Measurements from ENCODE around the gene ARSG. TPM values are rescaled to one million over a fixed set of nuclear protein-coding genes. Genes with fewer than 3 reads are reported as not detected.

ARSG gene
- total RNA-seq, 1 donor from 2014 or later: 19.5 TPM

DNA sequence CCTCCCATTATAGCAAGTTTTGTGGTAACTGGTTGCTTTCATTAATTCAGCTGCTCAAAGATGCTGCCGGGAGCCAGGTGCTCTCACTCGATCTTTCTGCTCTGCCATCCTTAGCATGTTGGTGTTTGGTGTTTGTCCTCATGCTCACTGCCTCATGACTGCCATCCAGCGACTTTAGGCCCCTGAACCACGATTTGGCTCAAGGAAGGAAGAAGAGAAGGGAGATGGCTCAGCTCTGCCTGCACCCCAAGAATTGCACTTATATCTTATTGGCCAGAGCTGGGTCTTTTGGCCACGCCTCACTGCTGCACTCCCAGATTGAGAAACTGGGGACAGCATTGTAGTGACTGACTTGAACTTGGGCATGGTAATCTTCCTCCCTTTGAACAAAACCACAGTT, 52.7 kb downstream of the ARSG start:
- no peaks in the 10 kb centered on the region for H3K36me3 ChIP-seq
- H3K36me3 Mint-ChIP-seq: peaks cover 7% of the 10 kb centered on the region
- H2AFZ ChIP-seq (replicated peaks): no peak overlapping the region
- peaks cover 32% of the 10 kb centered on the region for H3K4me1 Mint-ChIP-seq
- no peak for TF ChIP-seq EZH2phosphoT487 (IDR thresholded peaks at IDR 0.05)
- peaks cover 24% of the 10 kb centered on the region for H4K20me1 ChIP-seq (ENCODE audit: low read depth)
- no peak overlapping the region for H3K4me2 ChIP-seq
- no peak for DNase-seq (ENCODE audit: low spot score)
- H3K27me3 Mint-ChIP-seq (ENCODE audit: insufficient read depth, low read depth): peaks cover 6% of the 10 kb centered on the region
- no peak overlapping the region for H3K27ac Mint-ChIP-seq
- H3K4me1 ChIP-seq: peaks cover 44% of the 10 kb centered on the region
- no peaks in the 10 kb centered on the region for H3K9me3 ChIP-seq (ENCODE audit: low read depth)
- peaks cover 29% of the 10 kb centered on the region for H3F3A ChIP-seq (ENCODE audit: low read depth)
- H3K9me3 Mint-ChIP-seq: no peaks in the 10 kb centered on the region
- no peaks in the 10 kb centered on the region for H3K79me2 ChIP-seq (ENCODE audit: low read depth)
- H3K4me3 Mint-ChIP-seq: no peak overlapping the region
- H3K27me3 ChIP-seq: no peaks in the 10 kb centered on the region
- no peak overlapping the region for H3K9ac ChIP-seq
- H3K4me3 ChIP-seq: no peak overlapping the region
- no peak overlapping the region for H3K27ac ChIP-seq

GRCh38 chr17:68344701-68345136, 53.4 kb downstream of the ARSG start:
- no peak overlapping the region for H2AFZ ChIP-seq (replicated peaks)

DNA sequence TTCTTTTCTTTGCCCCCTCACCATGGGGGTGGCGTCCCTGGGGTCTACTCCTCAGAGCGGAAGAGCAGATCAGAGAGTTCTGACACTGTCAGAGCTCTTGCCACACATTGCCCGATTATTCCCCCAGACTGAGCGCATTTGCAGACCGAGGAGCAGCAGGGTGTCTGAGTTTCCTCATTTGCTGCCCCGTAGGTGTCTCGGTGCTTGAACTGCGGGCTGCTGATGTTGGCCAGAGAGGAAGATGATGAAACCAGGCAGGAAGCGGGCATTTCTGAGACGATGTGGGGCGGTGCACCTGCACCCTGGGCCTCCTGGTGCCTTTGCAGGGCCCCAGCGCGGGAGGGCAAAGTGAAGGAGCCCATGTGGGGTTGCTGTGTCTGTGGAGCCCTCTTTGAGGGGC, 55.2 kb downstream of the ARSG start:
- H3K27me3 ChIP-seq: no peaks in the 10 kb centered on the region
- H3K9me3 ChIP-seq (ENCODE audit: low read depth): no peaks in the 10 kb centered on the region
- peaks cover 29% of the 10 kb centered on the region for H3F3A ChIP-seq (ENCODE audit: low read depth)
- peaks cover 7% of the 10 kb centered on the region for H3K36me3 Mint-ChIP-seq
- TF ChIP-seq EZH2phosphoT487 (IDR thresholded peaks at IDR 0.05): no peak
- TF ChIP-seq EZH2 (IDR thresholded peaks at IDR 0.05): no peak
- TF ChIP-seq, protein P1, sequence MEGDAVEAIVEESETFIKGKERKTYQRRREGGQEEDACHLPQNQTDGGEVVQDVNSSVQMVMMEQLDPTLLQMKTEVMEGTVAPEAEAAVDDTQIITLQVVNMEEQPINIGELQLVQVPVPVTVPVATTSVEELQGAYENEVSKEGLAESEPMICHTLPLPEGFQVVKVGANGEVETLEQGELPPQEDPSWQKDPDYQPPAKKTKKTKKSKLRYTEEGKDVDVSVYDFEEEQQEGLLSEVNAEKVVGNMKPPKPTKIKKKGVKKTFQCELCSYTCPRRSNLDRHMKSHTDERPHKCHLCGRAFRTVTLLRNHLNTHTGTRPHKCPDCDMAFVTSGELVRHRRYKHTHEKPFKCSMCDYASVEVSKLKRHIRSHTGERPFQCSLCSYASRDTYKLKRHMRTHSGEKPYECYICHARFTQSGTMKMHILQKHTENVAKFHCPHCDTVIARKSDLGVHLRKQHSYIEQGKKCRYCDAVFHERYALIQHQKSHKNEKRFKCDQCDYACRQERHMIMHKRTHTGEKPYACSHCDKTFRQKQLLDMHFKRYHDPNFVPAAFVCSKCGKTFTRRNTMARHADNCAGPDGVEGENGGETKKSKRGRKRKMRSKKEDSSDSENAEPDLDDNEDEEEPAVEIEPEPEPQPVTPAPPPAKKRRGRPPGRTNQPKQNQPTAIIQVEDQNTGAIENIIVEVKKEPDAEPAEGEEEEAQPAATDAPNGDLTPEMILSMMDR (IDR thresholded peaks at IDR 0.05): no peak
- peak; percentile 60 for DNase-seq (ENCODE audit: low spot score)
- H3K4me1 Mint-ChIP-seq: peaks cover 32% of the 10 kb centered on the region
- H3K4me1 ChIP-seq: peaks cover 37% of the 10 kb centered on the region
- no peaks in the 10 kb centered on the region for H3K9me3 Mint-ChIP-seq
- H3K27ac ChIP-seq: no peak overlapping the region
- peak overlapping the region; percentile 59 for H3K4me3 Mint-ChIP-seq
- no peak overlapping the region for H3K9ac ChIP-seq
- H3K27me3 Mint-ChIP-seq (ENCODE audit: insufficient read depth, low read depth): peaks cover 8% of the 10 kb centered on the region
- no peaks in the 10 kb centered on the region for H3K79me2 ChIP-seq (ENCODE audit: low read depth)
- H4K20me1 ChIP-seq (ENCODE audit: low read depth): peaks cover 24% of the 10 kb centered on the region
- peak overlapping the region; percentile 55 for H3K4me2 ChIP-seq
- no peaks in the 10 kb centered on the region for H3K36me3 ChIP-seq
- no peak overlapping the region for H3K4me3 ChIP-seq
- no peak overlapping the region for H2AFZ ChIP-seq (replicated peaks)
- H3K27ac Mint-ChIP-seq: peak overlapping the region; percentile 95

More at GRCh38 chr17:68344701-68345136, 53.4 kb downstream of the ARSG start:
- Histone ChIP-seq H3K79me2 (ENCODE audit: low read depth) (no peaks in the 10 kb centered on the region), H3K9me3 (ENCODE audit: low read depth) (no peaks in the 10 kb centered on the region), H3K4me3 (no peak overlapping the region), H3K9ac (no peak overlapping the region), H3F3A (ENCODE audit: low read depth) (peaks cover 29% of the 10 kb centered on the region), H3K27ac (peak overlapping the region; percentile 66), H4K20me1 (ENCODE audit: low read depth) (peaks cover 24% of the 10 kb centered on the region), H3K36me3 (no peaks in the 10 kb centered on the region), H3K27me3 (no peaks in the 10 kb centered on the region), H3K4me2 (peak overlapping the region; percentile 47), H3K4me1 (peaks cover 44% of the 10 kb centered on the region)
- Mint-ChIP-seq H3K27me3 (ENCODE audit: insufficient read depth, low read depth) (peaks cover 8% of the 10 kb centered on the region), H3K4me3 (no peak overlapping the region), H3K9me3 (no peaks in the 10 kb centered on the region), H3K27ac (no peak overlapping the region), H3K36me3 (peaks cover 7% of the 10 kb centered on the region), H3K4me1 (peaks cover 32% of the 10 kb centered on the region)
- peak; percentile 50 for TF ChIP-seq EZH2phosphoT487 (IDR thresholded peaks at IDR 0.05)
- TF ChIP-seq, protein P1 (IDR thresholded peaks at IDR 0.05): no peak
- TF ChIP-seq EZH2 (IDR thresholded peaks at IDR 0.05): no peak
- peak; percentile 69 for DNase-seq (ENCODE audit: low spot score)

GRCh38 chr17:68347380-68347779, 56.1 kb downstream of the ARSG start:
- Histone ChIP-seq H3K9ac (no peak overlapping the region), H3K4me3 (no peak overlapping the region), H3K9me3 (ENCODE audit: low read depth) (no peaks in the 10 kb centered on the region), H3K79me2 (ENCODE audit: low read depth) (no peaks in the 10 kb centered on the region), H3K27ac (no peak overlapping the region), H3K4me1 (peaks cover 34% of the 10 kb centered on the region), H3F3A (ENCODE audit: low read depth) (peaks cover 29% of the 10 kb centered on the region), H3K36me3 (no peaks in the 10 kb centered on the region), H3K27me3 (no peaks in the 10 kb centered on the region), H3K4me2 (peak overlapping the region; percentile 55), H2AFZ (replicated peaks) (no peak overlapping the region), H4K20me1 (ENCODE audit: low read depth) (peaks cover 24% of the 10 kb centered on the region)
- no peak overlapping the region for H3K4me3 Mint-ChIP-seq
- no peak for DNase-seq (ENCODE audit: low spot score)
- H3K27ac Mint-ChIP-seq: peak overlapping the region; percentile 31
- TF ChIP-seq EZH2phosphoT487 (IDR thresholded peaks at IDR 0.05): no peak
- TF ChIP-seq, protein P1 (IDR thresholded peaks at IDR 0.05): no peak
- no peak for TF ChIP-seq EZH2 (IDR thresholded peaks at IDR 0.05)
- peaks cover 7% of the 10 kb centered on the region for H3K36me3 Mint-ChIP-seq
- peaks cover 8% of the 10 kb centered on the region for H3K27me3 Mint-ChIP-seq (ENCODE audit: insufficient read depth, low read depth)
- no peaks in the 10 kb centered on the region for H3K9me3 Mint-ChIP-seq
- peaks cover 32% of the 10 kb centered on the region for H3K4me1 Mint-ChIP-seq
